Stimulated activated CD8-positive, alpha-beta memory T cell treated with anti-CD3 and anti-CD28 coated beads, Interleukin-15, amount 100 ng/mL, for 48 hours (primary cell): Measurements from ENCODE around the gene NCR2.
"Not testable (repeated sequence)": the region's sequence is repeated elsewhere in the genome, so short reads cannot be mapped to it uniquely, and the experiment has no call there.

ENCODE experiments used
- DNase-seq, 2 donors: peaks; one replicate each; pipeline ENCODE4 v3.0.0-alpha.2; 2020; ENCODE audit warnings: low read depth in 2 of 2

Gene NCR2

DNA sequence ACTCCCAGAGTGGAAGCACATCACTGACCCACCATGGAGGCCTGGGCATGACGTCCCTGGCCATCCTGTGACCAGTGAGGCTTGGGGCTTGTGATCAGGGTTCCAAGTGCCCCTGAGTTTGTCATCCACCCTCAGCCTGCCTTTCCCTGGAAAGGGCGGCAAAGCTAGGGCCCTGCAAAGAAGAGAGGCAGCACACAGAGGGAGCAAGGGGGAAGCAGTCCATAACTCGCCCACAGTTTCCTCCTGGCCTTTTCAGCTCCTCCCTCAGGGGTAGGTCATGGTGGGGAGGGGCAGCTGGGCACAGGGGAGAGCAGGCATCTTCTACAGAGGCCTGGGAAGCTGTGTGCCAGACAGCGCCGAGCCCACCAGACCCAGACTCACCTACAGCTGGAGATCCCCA, at the start of gene NCR2:
Gene NCR2 (plus strand): TSS at position 313 of the 400 bp plus-strand sequence. CDS start 269 bp downstream, outside the sequence.
- no peak for DNase-seq

- DNase-seq = no peak
Observed at GRCh38 chr6:41286544-41287346, 48.7 kb upstream of the NCR2 start, which contains the start of gene TREM1. Gene TREM1, minus strand, starts transcription at chr6:41286682. Its CDS starts 27 bp downstream, at chr6:41286655.

- DNase-seq = no peak
Observed at GRCh38 chr6:41288030-41288753, 47.2 kb upstream of the NCR2 start.

DNA sequence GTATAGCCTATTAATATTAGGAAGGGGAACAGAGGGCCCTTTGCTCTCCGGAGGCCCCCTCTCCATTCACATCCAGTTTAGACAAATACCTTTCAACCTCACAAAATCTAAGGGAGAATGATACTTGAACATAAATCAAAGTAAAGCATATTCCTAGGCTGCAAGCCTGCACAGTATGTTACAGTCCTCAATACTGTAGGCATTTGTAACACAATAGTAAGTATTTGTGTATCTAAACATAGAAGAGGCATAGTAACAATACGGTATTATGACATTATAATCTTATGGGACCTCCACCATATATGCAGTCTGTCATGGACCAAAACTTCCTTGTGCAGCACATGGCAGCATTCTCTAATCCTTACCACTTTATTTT, 46.7 kb upstream of the NCR2 start:
- DNase-seq = no peak

DNA sequence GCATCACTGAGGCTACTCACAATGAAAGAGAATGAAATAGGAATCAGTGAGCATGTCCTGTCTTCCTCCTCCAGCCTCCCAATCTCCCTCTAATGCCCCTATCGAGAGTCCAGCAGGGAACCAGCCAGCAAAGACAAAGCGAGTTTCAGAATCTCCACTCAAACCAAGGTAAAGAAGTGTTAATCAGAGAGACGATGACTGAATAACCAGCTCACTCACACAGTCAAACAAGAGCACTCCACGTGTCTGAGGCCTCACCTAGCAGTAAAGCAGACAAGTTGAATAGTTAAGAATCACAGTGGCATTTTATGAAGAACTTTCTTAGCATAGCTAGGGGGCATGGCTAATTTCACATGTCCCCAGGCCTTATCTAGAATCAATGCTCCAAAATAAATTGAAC, 45.6 kb upstream of the NCR2 start:
- no peak for DNase-seq

DNA sequence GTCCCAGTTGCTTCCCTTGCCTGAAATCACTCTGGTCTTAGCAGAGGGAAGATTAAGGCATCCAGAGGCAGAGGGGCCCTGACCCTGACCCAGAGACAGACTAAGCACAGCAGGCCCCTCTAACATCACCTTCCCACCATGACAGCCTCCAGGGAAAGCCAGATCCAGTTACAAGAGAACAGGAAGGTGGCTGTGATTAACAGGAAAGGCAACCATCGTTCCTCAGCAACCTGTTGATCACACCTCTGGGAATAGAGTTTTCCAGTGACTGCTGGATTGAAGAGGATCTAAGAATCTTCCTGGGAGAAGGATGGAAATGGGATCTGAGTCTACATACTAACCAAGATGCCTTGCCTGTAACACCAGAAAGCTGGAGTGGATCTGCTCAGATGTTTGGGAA, 43.7 kb upstream of the NCR2 start:
- no peak for DNase-seq

GRCh38 chr6:41294214-41294872, 41.1 kb upstream of the NCR2 start:
- DNase-seq = no peak

DNA sequence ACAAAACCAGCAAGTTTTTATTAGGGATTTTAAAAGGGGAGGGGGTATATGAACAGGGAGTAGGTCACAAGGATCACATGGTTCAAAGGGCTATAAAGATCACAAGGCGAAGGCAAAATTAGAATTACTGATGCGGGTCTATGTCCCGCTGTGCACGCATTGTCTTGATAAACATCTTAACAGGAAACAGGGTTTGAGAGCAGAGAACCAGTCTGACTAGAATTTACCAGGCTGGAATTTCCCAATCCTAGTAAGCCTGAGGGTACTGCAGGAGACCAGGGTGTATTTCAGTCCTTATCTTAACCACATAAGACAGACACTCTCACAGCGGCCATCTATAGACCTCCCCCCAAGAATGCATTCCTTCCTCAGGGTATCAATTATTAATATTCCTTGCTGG, 38.2 kb upstream of the NCR2 start:
- not testable (repeated sequence) for DNase-seq

- no peak for DNase-seq
Observed at GRCh38 chr6:41298785-41299502, 36.5 kb upstream of the NCR2 start.

- DNase-seq = no peak
Observed at GRCh38 chr6:41302638-41303037, 32.8 kb upstream of the NCR2 start.

DNA sequence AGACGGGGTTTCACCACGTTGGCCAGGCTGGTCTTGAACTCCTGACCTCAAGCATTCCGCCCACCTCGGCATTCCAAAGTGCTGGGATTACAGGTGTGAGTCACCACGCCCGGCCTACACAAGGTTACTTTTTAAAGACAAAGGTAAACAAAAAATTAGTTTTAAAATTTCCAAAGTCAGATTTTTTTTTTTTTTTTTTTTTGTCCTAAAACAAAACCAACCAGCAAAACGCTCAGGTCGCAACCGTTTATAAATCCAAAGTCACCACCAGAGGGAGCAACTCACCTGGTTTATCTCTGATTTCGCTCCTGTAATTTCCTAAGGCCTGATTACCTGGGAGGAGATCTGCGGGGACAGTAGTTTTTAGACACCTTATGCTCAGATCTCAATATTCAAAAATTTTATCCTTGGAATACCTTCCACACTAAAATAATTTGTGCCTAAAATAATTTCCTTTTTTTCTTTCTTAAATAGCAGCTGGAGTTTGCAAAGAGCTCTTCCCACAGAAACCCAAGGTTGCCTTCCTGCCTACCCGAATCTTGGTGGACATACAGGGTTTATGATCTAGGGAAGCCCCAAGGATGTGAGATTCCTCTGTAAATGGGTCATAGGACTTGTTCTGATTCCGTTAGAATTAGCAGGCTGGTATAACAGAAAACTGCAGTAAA, 29.1 kb upstream of the NCR2 start:
- DNase-seq = no peak

GRCh38 chr6:41315203-41315602, 20.2 kb upstream of the NCR2 start:
- no peak for DNase-seq

DNA sequence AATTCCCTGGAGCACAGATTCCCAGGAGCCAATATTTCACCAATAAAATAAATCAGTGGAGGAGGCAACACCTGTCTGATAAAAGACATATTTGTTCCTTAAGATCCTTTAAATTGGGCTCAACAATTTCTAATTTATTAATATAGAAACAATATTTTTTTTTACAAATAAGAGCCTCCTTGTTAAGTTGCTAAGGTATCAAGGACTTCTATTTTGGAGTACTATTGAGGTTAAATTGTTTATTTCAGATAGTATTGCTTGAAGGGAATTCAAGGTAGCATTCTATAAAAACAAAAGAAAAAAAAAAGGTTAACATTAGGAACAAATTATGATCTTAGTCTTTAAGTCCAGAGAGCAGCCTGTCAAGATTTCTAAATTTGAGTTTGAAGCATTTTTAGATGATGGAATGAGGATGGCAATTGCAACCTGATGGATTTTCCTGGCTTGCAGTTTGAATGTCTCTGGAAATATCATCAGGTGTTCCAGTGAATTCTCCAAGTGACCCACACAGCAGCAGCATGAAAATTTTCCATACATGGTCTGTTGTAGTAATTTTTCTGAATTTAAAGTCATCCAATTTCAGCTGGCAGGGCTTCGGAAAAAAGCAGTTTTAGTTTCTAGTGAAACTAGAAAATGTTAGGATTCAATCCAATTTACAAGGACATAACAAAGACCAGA, 19.3 kb upstream of the NCR2 start:
- no peak for DNase-seq

GRCh38 chr6:41318261-41318653, 17.2 kb upstream of the NCR2 start:
- DNase-seq = no peak

GRCh38 chr6:41318654-41319565, 16.5 kb upstream of the NCR2 start:
- peak; percentile 72 to 74 for DNase-seq

DNA sequence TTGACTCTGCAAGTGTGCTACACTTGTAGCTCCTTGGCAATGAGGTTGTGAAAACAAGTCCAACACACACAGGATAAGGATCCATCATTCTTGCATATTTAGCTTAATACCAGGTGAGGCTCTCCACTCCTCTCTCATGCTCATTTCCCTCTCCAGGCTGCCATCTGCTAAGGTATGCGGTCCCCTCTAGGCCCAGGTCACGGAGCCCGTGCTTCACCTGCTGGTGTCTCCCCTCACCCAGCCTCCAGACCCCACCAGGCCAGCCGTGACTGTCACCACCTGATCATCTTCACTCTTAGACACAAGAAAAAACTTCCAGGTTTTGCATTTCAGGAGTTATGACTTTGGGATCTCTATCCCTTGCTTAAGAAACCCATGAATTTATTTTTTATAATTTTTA, 14.2 kb upstream of the NCR2 start:
- no peak for DNase-seq

GRCh38 chr6:41325446-41326066, 9.9 kb upstream of the NCR2 start:
- DNase-seq = no peak

GRCh38 chr6:41326092-41326491, 9.3 kb upstream of the NCR2 start:
- no peak for DNase-seq

DNA sequence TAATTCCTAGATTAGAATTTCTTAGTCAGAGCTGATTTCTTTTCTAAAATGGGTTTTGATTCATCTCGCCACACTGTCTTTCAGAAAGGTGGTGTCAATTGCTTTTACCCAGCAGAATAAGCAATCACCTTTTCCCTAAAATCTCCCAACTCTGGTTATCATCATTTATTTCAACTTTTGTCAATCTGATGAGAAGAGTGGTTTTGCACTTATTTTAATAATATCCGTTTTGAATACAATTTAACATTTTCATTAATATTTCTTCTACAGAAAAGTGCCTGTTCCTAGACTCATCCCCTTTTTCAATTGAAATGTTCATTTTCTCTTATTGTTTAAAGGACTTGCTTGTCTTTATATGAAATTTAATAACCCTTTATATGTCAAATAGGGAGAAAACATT, 8.2 kb upstream of the NCR2 start:
- no peak for DNase-seq
